K562 (cell line): ENCODE data around the gene ASS1. TPM values are rescaled to one million over a fixed set of nuclear protein-coding genes. Genes with fewer than 3 reads are reported as not detected.
A peak's percentile ranks its signal among the peaks of the same experiment; 100 is the strongest.

Experiments used
- BRD4 ChIP-seq: fragments of 200-600 bp; sonication (generic); IDR thresholded peaks from 2 replicates; pipeline ENCODE4 v1.6.1; 2017; ENCODE audit warnings: inconsistent platforms
- CBX8 ChIP-seq: fragments of 200-600 bp; sonication (generic); IDR thresholded peaks from 2 replicates; pipeline ENCODE4 v1.6.1; 2012; ENCODE audit warnings: borderline replicate concordance, mixed run types, low read depth, mild to moderate bottlenecking, moderate library complexity, mixed read lengths, low read length, control low read depth, inconsistent platforms; ENCODE audit not compliant: poor library complexity, severe bottlenecking; ENCODE audit errors: extremely low read depth
- CTBP1 ChIP-seq: fragments of 450-650 bp; IDR thresholded peaks from 2 replicates; pipeline ENCODE4 v1.6.1; 2016; ENCODE audit warnings: borderline replicate concordance
- GABPA ChIP-seq: fragments of 200-800 bp; sonication (Bioruptor generic); conservative IDR thresholded peaks from 2 replicates; pipeline ENCODE4 v1.6.1; 2016; ENCODE audit warnings: low read depth, missing genetic modification characterization, missing compliant biosample characterization
- GTF2F1 ChIP-seq: IDR thresholded peaks from 2 replicates; pipeline ENCODE4 v1.6.1; 2011; ENCODE audit warnings: low read depth, low read length, improper control_type of control experiment
- HDAC2 ChIP-seq: fragments of 450-650 bp; IDR thresholded peaks from 2 replicates; pipeline ENCODE4 v1.6.1; 2016; ENCODE audit warnings: mild to moderate bottlenecking
- IFI16 ChIP-seq: fragments of 250-450 bp; sonication (Bioruptor Pico); IDR thresholded peaks from 2 replicates; pipeline ENCODE4 v2.1.2; 2022; ENCODE audit warnings: mild to moderate bottlenecking, inconsistent platforms
- MEIS2 ChIP-seq: fragments of 450-650 bp; IDR thresholded peaks from 2 replicates; pipeline ENCODE4 v1.6.1; 2014; ENCODE audit warnings: mild to moderate bottlenecking; ENCODE audit not compliant: partially characterized antibody
- RAD21 ChIP-seq, 2 experiments: fragments of 250-450 bp in 1 of 2; fragments of 450-650 bp in 1 of 2; sonication (Bioruptor Pico) in 1 of 2; formaldehyde crosslinking in 1 of 2; IDR thresholded peaks in 1 of 2; conservative IDR thresholded peaks in 1 of 2; 2 replicates each; pipeline versions ENCODE4 v1.4.0 to v1.8.0; 2020 to 2022; ENCODE audit warnings: mild to moderate bottlenecking in 2 of 2, moderate library complexity in 1 of 2
- SMAD3 ChIP-seq: fragments of 450-650 bp; formaldehyde crosslinking; conservative IDR thresholded peaks from 2 replicates; pipeline ENCODE4 v1.4.0; 2020; ENCODE audit warnings: mild to moderate bottlenecking
- SOX6 ChIP-seq: fragments of 450-650 bp; IDR thresholded peaks from 2 replicates; pipeline ENCODE4 v1.6.1; 2014; ENCODE audit warnings: mild to moderate bottlenecking
- TCF7 ChIP-seq: sonication (generic); IDR thresholded peaks from 2 replicates; pipeline ENCODE4 v1.6.1; 2016; ENCODE audit warnings: antibody characterized with exemption, borderline replicate concordance
- TRIM24 ChIP-seq, 2 experiments: fragments of 450-650 bp; IDR thresholded peaks; 2 replicates each; pipeline ENCODE4 v1.6.1; 2016
- XRCC4 ChIP-seq: IDR thresholded peaks from one replicate; pipeline ENCODE4 v1.6.1; 2011; ENCODE audit not compliant: insufficient read depth, insufficient read length; ENCODE audit errors: extremely low read depth
- ZNF311 ChIP-seq: fragments of 250-450 bp; sonication (Bioruptor Pico); IDR thresholded peaks from 2 replicates; pipeline ENCODE4 v1.4.0; 2020; ENCODE audit warnings: mild to moderate bottlenecking, moderate library complexity
- ZNF384 ChIP-seq: IDR thresholded peaks from 2 replicates; pipeline ENCODE4 v1.6.1; 2012; ENCODE audit warnings: low read depth, low read length, improper control_type of control experiment
- ZNF561 ChIP-seq: fragments of 450-650 bp; formaldehyde crosslinking; conservative IDR thresholded peaks from 2 replicates; pipeline ENCODE4 v1.4.0; 2020; ENCODE audit warnings: mild to moderate bottlenecking, moderate library complexity
- polyA plus RNA-seq, 8 experiments: library from polyadenylated mRNA; depleted of rRNA in 4 of 8; stranded (reverse) in 5 of 8; unstranded in 3 of 8; fragments of >200 nt; fragmentation: Nextera tagmentation in 2 of 8; fragmentation: Illumina TruSeq in 1 of 8; extraction: Ambion mirVana in 2 of 8; extraction: Trizol in 1 of 8; gene quantifications; 2 replicates each; pipeline versions ENCODE4 v1.2.1 to v1.2.3, GENCODE V29; 2011 to 2014; ENCODE audit warnings: inconsistent platforms in 1 of 8, missing spikeins in 1 of 8
- total RNA-seq, 7 experiments: library from RNA; depleted of rRNA in 6 of 7; stranded (reverse); fragments of >200 nt in 6 of 7; fragmentation: Illumina TruSeq in 2 of 7; extraction: Trizol in 2 of 7; gene quantifications; 2 replicates each; pipeline versions ENCODE4 v1.2.1 to v1.2.3, GENCODE V29; 2011 to 2021; ENCODE audit warnings: low replicate concordance in 1 of 7
- TF ChIP-seq, protein P1 (sequence below), 2 experiments: fragments of 200-800 bp in 1 of 2; sonication (Bioruptor generic) in 1 of 2; sonication (generic) in 1 of 2; formaldehyde crosslinking in 1 of 2; IDR thresholded peaks in 1 of 2; conservative IDR thresholded peaks in 1 of 2; 2 replicates each; pipeline versions ENCODE4 v1.5.0 to v1.6.1; 2016 to 2020; ENCODE audit warnings: missing compliant biosample characterization in 1 of 2, missing genetic modification characterization in 1 of 2, missing genetic modification reagents in 1 of 2
- TF ChIP-seq, protein P2 (sequence below): fragments of 250-450 bp; sonication (Bioruptor Pico); IDR thresholded peaks from 2 replicates; pipeline ENCODE4 v1.6.1; 2021; ENCODE audit warnings: mild to moderate bottlenecking
- TF ChIP-seq, protein P3 (sequence below): IDR thresholded peaks from 2 replicates; pipeline ENCODE4 v1.6.1; 2016; ENCODE audit warnings: missing genetic modification characterization, missing compliant biosample characterization
- TF ChIP-seq, protein P4 (sequence below): fragments of 250-450 bp; sonication (Bioruptor Pico); IDR thresholded peaks from 2 replicates; pipeline ENCODE4 v1.8.0; 2021; ENCODE audit warnings: moderate library complexity, mild to moderate bottlenecking, inconsistent platforms
- TF ChIP-seq, protein P5 (sequence below): IDR thresholded peaks from 2 replicates; pipeline ENCODE4 v1.6.1; 2014; ENCODE audit warnings: antibody characterized with exemption
- TF ChIP-seq, protein P6 (sequence below): fragments of 250-450 bp; sonication (Bioruptor Pico); IDR thresholded peaks from 2 replicates; pipeline ENCODE4 v1.9.0; 2021; ENCODE audit warnings: mild to moderate bottlenecking

ASS1 gene
- total and polyA plus RNA-seq, 9 of the 15 experiments (the other 6 are each of a cell fraction or from before 2014, with no cell fraction given) = 1.5 to 5.7 (median 3.7) TPM

DNA sequence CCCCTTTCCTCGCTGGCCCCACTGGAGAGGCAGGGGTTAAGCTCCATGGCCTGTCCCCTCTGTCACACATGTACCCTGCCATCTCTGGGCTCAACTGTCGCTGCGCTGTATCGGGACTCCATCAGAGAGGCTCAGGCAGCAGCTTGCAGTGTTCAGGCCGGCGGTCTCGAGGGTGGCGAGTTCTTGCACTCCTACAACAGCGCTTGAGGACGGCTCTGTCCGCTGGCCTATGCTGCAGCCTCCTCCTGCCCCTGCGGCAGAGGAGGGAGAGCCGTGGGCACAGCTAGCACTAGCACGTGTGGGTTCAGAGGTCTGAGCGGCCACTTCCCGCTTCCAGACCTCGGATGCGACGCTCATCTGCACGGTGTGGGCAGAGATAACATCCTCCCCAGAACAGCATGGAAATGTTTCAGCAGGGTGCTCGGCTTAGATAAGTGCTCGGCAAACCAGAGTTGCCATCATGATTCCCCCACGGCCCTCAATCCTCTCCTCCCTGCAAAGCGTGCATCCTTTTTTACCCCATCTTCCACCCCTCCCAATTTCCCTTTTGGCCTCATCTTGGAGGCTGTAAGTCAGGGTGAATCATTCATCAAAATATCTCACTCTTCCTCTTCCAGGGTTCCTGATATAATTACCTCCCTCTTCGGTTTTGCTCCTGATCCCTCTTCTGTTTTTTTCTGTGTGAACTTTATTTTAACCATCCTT lies 92.7 kb downstream of the ASS1 start (continued):
- no peak for TF ChIP-seq BRD4
- TF ChIP-seq ZNF311 (CRISPR knock-in tag) = peak; percentile 77
- TF ChIP-seq SOX6 = peak; percentile 96
- peak; percentile 76; the same call in 1 of the 2 replicates for TF ChIP-seq SMAD3
- no peak for TF ChIP-seq XRCC4
- peak; percentile 99 for TF ChIP-seq HDAC2
- TF ChIP-seq GTF2F1 = no peak
- peak; percentile 65 for TF ChIP-seq MEIS2
- TF ChIP-seq TRIM24 (IDR thresholded peaks at IDR 0.05) = peak; percentile 92 to 93
- TF ChIP-seq, protein P1, sequence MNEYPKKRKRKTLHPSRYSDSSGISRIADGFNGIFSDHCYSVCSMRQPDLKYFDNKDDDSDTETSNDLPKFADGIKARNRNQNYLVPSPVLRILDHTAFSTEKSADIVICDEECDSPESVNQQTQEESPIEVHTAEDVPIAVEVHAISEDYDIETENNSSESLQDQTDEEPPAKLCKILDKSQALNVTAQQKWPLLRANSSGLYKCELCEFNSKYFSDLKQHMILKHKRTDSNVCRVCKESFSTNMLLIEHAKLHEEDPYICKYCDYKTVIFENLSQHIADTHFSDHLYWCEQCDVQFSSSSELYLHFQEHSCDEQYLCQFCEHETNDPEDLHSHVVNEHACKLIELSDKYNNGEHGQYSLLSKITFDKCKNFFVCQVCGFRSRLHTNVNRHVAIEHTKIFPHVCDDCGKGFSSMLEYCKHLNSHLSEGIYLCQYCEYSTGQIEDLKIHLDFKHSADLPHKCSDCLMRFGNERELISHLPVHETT (CRISPR knock-in tag; conservative IDR thresholded peaks at IDR 0.05 in 1 of 2, IDR thresholded peaks at IDR 0.05 in 1 of 2) = peak in 1 of 2 experiments; percentile 80; a peak in 2 of 4 replicates
- TF ChIP-seq GABPA (tag) = peak; percentile 43; the same call in 1 of the 2 replicates
- TF ChIP-seq, protein P2, sequence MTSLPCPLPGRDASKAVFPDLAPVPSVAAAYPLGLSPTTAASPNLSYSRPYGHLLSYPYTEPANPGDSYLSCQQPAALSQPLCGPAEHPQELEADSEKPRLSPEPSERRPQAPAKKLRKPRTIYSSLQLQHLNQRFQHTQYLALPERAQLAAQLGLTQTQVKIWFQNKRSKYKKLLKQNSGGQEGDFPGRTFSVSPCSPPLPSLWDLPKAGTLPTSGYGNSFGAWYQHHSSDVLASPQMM (CRISPR knock-in tag) = no peak
- TF ChIP-seq TCF7 = peak; percentile 48; the same call in 1 of the 2 replicates
- no peak for TF ChIP-seq CBX8
- TF ChIP-seq ZNF561 (CRISPR knock-in tag) = no peak
- TF ChIP-seq, protein P3, sequence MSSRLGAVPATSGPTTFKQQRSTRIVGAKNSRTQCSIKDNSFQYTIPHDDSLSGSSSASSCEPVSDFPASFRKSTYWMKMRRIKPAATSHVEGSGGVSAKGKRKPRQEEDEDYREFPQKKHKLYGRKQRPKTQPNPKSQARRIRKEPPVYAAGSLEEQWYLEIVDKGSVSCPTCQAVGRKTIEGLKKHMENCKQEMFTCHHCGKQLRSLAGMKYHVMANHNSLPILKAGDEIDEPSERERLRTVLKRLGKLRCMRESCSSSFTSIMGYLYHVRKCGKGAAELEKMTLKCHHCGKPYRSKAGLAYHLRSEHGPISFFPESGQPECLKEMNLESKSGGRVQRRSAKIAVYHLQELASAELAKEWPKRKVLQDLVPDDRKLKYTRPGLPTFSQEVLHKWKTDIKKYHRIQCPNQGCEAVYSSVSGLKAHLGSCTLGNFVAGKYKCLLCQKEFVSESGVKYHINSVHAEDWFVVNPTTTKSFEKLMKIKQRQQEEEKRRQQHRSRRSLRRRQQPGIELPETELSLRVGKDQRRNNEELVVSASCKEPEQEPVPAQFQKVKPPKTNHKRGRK (tag) = no peak
- peak; percentile 99 for TF ChIP-seq CTBP1
- peak in 1 of 2 experiments; percentile 30; a peak in 2 of 4 replicates for TF ChIP-seq RAD21 (CRISPR knock-in tag; conservative IDR thresholded peaks at IDR 0.05 in 1 of 2, IDR thresholded peaks at IDR 0.05 in 1 of 2)
- TF ChIP-seq IFI16 (CRISPR knock-in tag) = no peak
- TF ChIP-seq, protein P4, sequence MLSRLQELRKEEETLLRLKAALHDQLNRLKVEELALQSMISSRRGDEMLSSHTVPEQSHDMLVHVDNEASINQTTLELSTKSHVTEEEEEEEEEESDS (CRISPR knock-in tag) = no peak
- TF ChIP-seq, protein P5, sequence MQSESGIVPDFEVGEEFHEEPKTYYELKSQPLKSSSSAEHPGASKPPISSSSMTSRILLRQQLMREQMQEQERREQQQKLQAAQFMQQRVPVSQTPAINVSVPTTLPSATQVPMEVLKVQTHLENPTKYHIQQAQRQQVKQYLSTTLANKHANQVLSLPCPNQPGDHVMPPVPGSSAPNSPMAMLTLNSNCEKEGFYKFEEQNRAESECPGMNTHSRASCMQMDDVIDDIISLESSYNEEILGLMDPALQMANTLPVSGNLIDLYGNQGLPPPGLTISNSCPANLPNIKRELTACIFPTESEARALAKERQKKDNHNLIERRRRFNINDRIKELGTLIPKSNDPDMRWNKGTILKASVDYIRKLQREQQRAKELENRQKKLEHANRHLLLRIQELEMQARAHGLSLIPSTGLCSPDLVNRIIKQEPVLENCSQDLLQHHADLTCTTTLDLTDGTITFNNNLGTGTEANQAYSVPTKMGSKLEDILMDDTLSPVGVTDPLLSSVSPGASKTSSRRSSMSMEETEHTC = no peak; the same call in 1 of the 2 replicates
- TF ChIP-seq, protein P6, sequence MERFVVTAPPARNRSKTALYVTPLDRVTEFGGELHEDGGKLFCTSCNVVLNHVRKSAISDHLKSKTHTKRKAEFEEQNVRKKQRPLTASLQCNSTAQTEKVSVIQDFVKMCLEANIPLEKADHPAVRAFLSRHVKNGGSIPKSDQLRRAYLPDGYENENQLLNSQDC (CRISPR knock-in tag) = no peak
- TF ChIP-seq ZNF384 = no peak
